Measurements from ENCODE around the gene PHF21B.

DNA sequence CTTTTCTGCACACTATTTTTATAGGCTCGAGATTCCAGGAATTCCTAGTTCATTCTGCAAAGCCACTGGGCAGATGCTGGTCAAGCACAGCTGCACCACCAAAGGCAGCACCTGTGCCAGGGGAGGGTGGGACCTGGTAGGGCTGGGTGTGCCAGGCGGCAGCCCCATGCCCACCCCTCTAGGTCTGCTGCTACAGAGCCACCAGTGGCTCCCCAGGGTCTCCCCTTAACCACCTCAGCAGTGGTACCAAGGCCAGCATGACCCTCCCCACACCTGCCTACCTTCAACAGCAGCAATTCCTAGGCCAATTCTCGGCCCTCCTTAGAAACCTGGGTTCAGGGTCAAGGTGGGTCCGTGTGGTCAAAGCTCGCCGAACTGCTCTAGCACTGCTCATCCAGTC, 39.5 kb downstream of the PHF21B start:
- TF ChIP-seq, protein P1, sequence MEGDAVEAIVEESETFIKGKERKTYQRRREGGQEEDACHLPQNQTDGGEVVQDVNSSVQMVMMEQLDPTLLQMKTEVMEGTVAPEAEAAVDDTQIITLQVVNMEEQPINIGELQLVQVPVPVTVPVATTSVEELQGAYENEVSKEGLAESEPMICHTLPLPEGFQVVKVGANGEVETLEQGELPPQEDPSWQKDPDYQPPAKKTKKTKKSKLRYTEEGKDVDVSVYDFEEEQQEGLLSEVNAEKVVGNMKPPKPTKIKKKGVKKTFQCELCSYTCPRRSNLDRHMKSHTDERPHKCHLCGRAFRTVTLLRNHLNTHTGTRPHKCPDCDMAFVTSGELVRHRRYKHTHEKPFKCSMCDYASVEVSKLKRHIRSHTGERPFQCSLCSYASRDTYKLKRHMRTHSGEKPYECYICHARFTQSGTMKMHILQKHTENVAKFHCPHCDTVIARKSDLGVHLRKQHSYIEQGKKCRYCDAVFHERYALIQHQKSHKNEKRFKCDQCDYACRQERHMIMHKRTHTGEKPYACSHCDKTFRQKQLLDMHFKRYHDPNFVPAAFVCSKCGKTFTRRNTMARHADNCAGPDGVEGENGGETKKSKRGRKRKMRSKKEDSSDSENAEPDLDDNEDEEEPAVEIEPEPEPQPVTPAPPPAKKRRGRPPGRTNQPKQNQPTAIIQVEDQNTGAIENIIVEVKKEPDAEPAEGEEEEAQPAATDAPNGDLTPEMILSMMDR (optimal IDR thresholded peaks at IDR 0.05 in 1 of 3, IDR thresholded peaks at IDR 0.05 in 1 of 3, conservative IDR thresholded peaks at IDR 0.05 in 1 of 3; ENCODE audit: extremely low read depth in 1 of 3, insufficient read depth in 2 of 3, low read length in 3 of 3): no peak
- TF ChIP-seq EZH2 (IDR thresholded peaks at IDR 0.05; ENCODE audit: low read length): no peak

Measured in keratinocyte (primary cell).